ENCODE data around the gene RERE.

DNA sequence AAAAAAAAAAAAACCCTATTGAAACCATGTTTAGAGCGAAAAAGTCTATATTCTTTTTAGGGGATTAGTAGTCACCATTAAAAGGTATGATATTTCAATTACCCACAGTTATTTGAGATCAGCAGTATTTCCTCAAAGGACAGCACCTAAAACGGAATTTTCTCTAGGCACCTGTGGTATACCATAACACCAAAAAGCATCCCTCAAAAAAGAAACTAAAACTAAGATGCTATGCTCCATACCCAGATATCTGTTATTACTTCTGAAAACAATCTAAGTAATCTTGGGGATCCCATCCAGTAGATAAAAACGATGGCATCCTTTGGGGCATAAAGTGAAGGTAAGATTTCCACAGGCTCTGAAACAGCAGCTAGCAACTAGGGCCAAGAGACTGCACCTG lies 89.0 kb downstream of the RERE start:
- TF ChIP-seq, protein P1, sequence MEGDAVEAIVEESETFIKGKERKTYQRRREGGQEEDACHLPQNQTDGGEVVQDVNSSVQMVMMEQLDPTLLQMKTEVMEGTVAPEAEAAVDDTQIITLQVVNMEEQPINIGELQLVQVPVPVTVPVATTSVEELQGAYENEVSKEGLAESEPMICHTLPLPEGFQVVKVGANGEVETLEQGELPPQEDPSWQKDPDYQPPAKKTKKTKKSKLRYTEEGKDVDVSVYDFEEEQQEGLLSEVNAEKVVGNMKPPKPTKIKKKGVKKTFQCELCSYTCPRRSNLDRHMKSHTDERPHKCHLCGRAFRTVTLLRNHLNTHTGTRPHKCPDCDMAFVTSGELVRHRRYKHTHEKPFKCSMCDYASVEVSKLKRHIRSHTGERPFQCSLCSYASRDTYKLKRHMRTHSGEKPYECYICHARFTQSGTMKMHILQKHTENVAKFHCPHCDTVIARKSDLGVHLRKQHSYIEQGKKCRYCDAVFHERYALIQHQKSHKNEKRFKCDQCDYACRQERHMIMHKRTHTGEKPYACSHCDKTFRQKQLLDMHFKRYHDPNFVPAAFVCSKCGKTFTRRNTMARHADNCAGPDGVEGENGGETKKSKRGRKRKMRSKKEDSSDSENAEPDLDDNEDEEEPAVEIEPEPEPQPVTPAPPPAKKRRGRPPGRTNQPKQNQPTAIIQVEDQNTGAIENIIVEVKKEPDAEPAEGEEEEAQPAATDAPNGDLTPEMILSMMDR (conservative IDR thresholded peaks at IDR 0.05 in 1 of 2, IDR thresholded peaks at IDR 0.05 in 1 of 2; ENCODE audit: extremely low read depth in 1 of 2, insufficient read depth in 1 of 2, low read depth in 1 of 2, low read length in 2 of 2), result no peak
- TF ChIP-seq EZH2 (IDR thresholded peaks at IDR 0.05; ENCODE audit: borderline replicate concordance, low read length), result no peak
